SU-DHL-6 (cell line): ENCODE results near the gene ABCC3.

Experiments
- H2AFZ ChIP-seq: fragments of 200-600 bp; sonication (generic); 2 replicates; pipeline ENCODE4 v1.6.1; 2014; ENCODE audit warnings: low read depth, mild to moderate bottlenecking, moderate library complexity, mixed read lengths, antibody characterized with exemption, low read length; ENCODE audit not compliant: severe bottlenecking
- H3F3A ChIP-seq: fragments of 200-600 bp; shearing (Covaris generic); 2 replicates; pipeline ENCODE4 v1.6.0; 2016; ENCODE audit warnings: antibody characterized with exemption, mild to moderate bottlenecking; ENCODE audit not compliant: insufficient read depth
- H3K27ac ChIP-seq: fragments of 200-600 bp; sonication (generic); 2 replicates; pipeline ENCODE4 v1.5.1; 2016; ENCODE audit warnings: low read depth, mild to moderate bottlenecking, low read length, moderate library complexity, mixed read lengths
- H3K27me3 ChIP-seq: fragments of 200-600 bp; sonication (generic), shearing (Covaris generic); 2 replicates; pipeline ENCODE4 v1.6.0; 2014; ENCODE audit warnings: mild to moderate bottlenecking, low read length
- H3K36me3 ChIP-seq: fragments of 200-600 bp; sonication (generic); 2 replicates; pipeline ENCODE4 v1.6.1; 2014; ENCODE audit warnings: mild to moderate bottlenecking, low read length, mixed read lengths
- H3K4me2 ChIP-seq: fragments of 300-600, 200-600 bp; shearing (Covaris generic), sonication (generic); 2 replicates; pipeline ENCODE4 v1.6.0; 2014; ENCODE audit warnings: low read length, low read depth, mild to moderate bottlenecking; ENCODE audit not compliant: poor library complexity, severe bottlenecking
- H3K4me3 ChIP-seq: fragments of 200-600 bp; sonication (generic); 2 replicates; pipeline ENCODE4 v1.5.1; 2014; ENCODE audit warnings: antibody characterized with exemption, low read length, mild to moderate bottlenecking, mixed read lengths; ENCODE audit not compliant: insufficient read depth, poor library complexity, severe bottlenecking
- H3K79me2 ChIP-seq: fragments of 200-600 bp; sonication (generic); 2 replicates; pipeline ENCODE4 v1.6.1; 2014; ENCODE audit warnings: mild to moderate bottlenecking, low read length, moderate library complexity; ENCODE audit not compliant: insufficient read depth
- H3K9ac ChIP-seq: fragments of 200-600 bp; sonication (generic); 2 replicates; pipeline ENCODE4 v1.7.0; 2014; ENCODE audit warnings: mild to moderate bottlenecking, low read length
- H3K9me2 ChIP-seq: fragments of 200-600 bp; sonication (generic); replicated peaks from 2 replicates; pipeline ENCODE4 v1.6.1; 2014; ENCODE audit warnings: low read length; ENCODE audit not compliant: insufficient read depth
- H3K9me3 ChIP-seq: fragments of 200-600 bp; sonication (generic); 2 replicates; pipeline ENCODE4 v1.6.1; 2014; ENCODE audit warnings: low read length, mixed read lengths; ENCODE audit not compliant: insufficient read depth
- H4K20me1 ChIP-seq: fragments of 200-600 bp; sonication (generic); 2 replicates; pipeline ENCODE4 v1.6.1; 2014; ENCODE audit warnings: low read depth, mild to moderate bottlenecking, antibody characterized with exemption, low read length, moderate library complexity, mixed read lengths
- CTCF ChIP-seq: fragments of 200-600 bp; sonication (generic); IDR thresholded peaks from one replicate; pipeline ENCODE4 v1.5.1; 2017; ENCODE audit warnings: antibody characterized with exemption, mild to moderate bottlenecking, low read length, moderate library complexity; ENCODE audit not compliant: insufficient read depth, poor library complexity, severe bottlenecking
- EZH2phosphoT487 ChIP-seq: fragments of 200-600 bp; sonication (generic), shearing (Covaris generic); conservative IDR thresholded peaks from 2 replicates; pipeline ENCODE4 v1.6.1; 2018; ENCODE audit warnings: mild to moderate bottlenecking, antibody characterized with exemption, low read length, moderate library complexity, mixed read lengths

ABCC3 gene

DNA sequence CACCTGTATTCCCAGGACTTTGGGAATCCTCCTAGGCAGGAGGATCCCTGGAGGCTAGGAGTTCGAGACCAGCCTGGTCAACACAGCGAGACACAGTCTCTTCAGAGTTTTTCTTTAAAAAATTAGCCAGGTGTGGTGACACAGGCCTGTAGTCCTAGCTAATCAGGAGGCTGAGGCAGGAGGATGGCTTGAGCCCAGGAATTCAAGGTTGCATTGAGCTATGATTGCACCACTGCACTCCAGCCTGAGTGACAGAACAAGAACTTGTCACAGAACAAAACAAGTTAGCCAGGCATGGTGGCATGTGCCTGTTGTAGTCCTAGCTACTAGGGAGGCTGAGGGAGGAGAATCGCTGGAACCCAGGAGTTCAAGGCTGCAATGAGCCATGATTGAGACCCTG, 48.3 kb downstream of the ABCC3 start:
- Histone ChIP-seq H3K9ac (no peak overlapping the region), H3K27ac (no peak overlapping the region), H3K9me2 (no peaks in the 10 kb centered on the region), H3K4me3 (no peak overlapping the region), H3F3A (no peaks in the 10 kb centered on the region), H3K79me2 (no peaks in the 10 kb centered on the region), H3K27me3 (no peaks in the 10 kb centered on the region), H3K9me3 (no peaks in the 10 kb centered on the region), H3K4me2 (no peak overlapping the region), H2AFZ (no peak overlapping the region), H4K20me1 (no peaks in the 10 kb centered on the region), H3K36me3 (no peaks in the 10 kb centered on the region)
- no peak for TF ChIP-seq CTCF
- TF ChIP-seq EZH2phosphoT487: no peak

- no peaks in the 10 kb centered on the region for H3K27me3 ChIP-seq
- no peak overlapping the region for H3K4me2 ChIP-seq
- H3K79me2 ChIP-seq: no peaks in the 10 kb centered on the region
- no peak overlapping the region for H3K27ac ChIP-seq
- TF ChIP-seq CTCF (no peak), EZH2phosphoT487 (no peak)
- H4K20me1 ChIP-seq: no peaks in the 10 kb centered on the region
- no peaks in the 10 kb centered on the region for H3K36me3 ChIP-seq
- no peak overlapping the region for H3K9ac ChIP-seq
- no peaks in the 10 kb centered on the region for H3K9me2 ChIP-seq
- H2AFZ ChIP-seq: no peak overlapping the region
- no peak overlapping the region for H3K4me3 ChIP-seq
- no peaks in the 10 kb centered on the region for H3K9me3 ChIP-seq
- no peaks in the 10 kb centered on the region for H3F3A ChIP-seq
Measured at GRCh38 chr17:50683434-50684287, 49.0 kb downstream of the ABCC3 start.

GRCh38 chr17:50684288-50684611, 49.6 kb downstream of the ABCC3 start:
- Histone ChIP-seq H3K27me3 (no peaks in the 10 kb centered on the region), H2AFZ (no peak overlapping the region), H3K9ac (no peak overlapping the region), H3K36me3 (no peaks in the 10 kb centered on the region), H3K4me2 (no peak overlapping the region), H3F3A (no peaks in the 10 kb centered on the region), H3K9me3 (no peaks in the 10 kb centered on the region), H3K4me3 (no peak overlapping the region), H3K79me2 (no peaks in the 10 kb centered on the region), H3K9me2 (no peaks in the 10 kb centered on the region), H3K27ac (no peak overlapping the region), H4K20me1 (no peaks in the 10 kb centered on the region)
- TF ChIP-seq EZH2phosphoT487 (no peak), CTCF (no peak)
